Sigmoid colon (tissue), 4 donors: ENCODE measurements around the gene PEX6.

ENCODE experiments used
- EP300 ChIP-seq, 4 donors: sonication (generic); formaldehyde crosslinking; IDR thresholded peaks; one replicate each; pipeline ENCODE4 v1.6.1; 2017; ENCODE audit warnings: antibody characterized with exemption in 4 of 4
- TF ChIP-seq, protein P1 (sequence below), 4 experiments: fragments of 450-650 bp in 3 of 4; fragments of 200-600 bp in 1 of 4; IDR thresholded peaks; one replicate each; pipeline ENCODE4 v1.5.1; 2016 to 2019; ENCODE audit warnings: antibody characterized with exemption in 4 of 4, mild to moderate bottlenecking in 3 of 4, moderate library complexity in 2 of 4

DNA sequence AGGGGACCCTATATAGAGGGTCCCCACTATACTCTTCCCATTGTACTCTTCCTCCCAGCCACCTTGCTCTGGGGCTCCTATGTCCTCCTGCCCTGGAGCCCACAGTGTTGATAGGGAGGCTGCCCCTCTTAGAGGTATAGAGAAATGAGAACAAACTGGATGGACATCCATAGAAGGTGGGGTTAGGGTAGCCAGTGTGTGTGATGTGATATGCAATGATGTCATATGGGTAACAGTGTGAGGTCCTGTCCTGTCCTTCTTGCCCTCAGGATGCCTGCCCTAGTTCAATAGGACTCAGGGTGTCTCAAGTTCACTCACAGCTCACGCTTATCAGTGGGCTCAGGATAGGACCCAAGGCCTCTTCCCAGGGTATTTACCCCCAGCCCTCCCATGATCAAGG lies 62.7 kb downstream of the PEX6 start:
- TF ChIP-seq EP300 (IDR thresholded peaks at IDR 0.05) = no peak
- TF ChIP-seq, protein P1, sequence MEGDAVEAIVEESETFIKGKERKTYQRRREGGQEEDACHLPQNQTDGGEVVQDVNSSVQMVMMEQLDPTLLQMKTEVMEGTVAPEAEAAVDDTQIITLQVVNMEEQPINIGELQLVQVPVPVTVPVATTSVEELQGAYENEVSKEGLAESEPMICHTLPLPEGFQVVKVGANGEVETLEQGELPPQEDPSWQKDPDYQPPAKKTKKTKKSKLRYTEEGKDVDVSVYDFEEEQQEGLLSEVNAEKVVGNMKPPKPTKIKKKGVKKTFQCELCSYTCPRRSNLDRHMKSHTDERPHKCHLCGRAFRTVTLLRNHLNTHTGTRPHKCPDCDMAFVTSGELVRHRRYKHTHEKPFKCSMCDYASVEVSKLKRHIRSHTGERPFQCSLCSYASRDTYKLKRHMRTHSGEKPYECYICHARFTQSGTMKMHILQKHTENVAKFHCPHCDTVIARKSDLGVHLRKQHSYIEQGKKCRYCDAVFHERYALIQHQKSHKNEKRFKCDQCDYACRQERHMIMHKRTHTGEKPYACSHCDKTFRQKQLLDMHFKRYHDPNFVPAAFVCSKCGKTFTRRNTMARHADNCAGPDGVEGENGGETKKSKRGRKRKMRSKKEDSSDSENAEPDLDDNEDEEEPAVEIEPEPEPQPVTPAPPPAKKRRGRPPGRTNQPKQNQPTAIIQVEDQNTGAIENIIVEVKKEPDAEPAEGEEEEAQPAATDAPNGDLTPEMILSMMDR (IDR thresholded peaks at IDR 0.05) = no peak
